Ovary (tissue), 9 donors: Measurements from ENCODE around the gene TMEM156. TPM values are rescaled to one million over a fixed set of nuclear protein-coding genes. Genes with fewer than 3 reads are reported as not detected.
"Not testable (repeated sequence)": the region's sequence is repeated elsewhere in the genome, so short reads cannot be mapped to it uniquely, and the experiment has no call there.

Source experiments
- DNase-seq, 5 donors: peaks; one replicate each; pipeline ENCODE4 v3.0.0-alpha.2; 2019 to 2020
- H3K27ac ChIP-seq, 2 donors: fragments of 200-600 bp; one replicate each; pipeline versions ENCODE4 v1.5.1 to v1.8.0; 2019 to 2022
- H3K27me3 ChIP-seq: fragments of 200-600 bp; one replicate; pipeline ENCODE4 v1.8.0; 2022
- H3K36me3 ChIP-seq: fragments of 200-600 bp; sonication (generic); one replicate; pipeline ENCODE4 v1.5.1; 2019
- H3K4me1 ChIP-seq: one replicate; pipeline ENCODE4 v1.8.1; 2013; ENCODE audit warnings: mild to moderate bottlenecking, moderate library complexity; ENCODE audit not compliant: insufficient read depth
- H3K4me3 ChIP-seq: fragments of 200-600 bp; sonication (generic); one replicate; pipeline ENCODE4 v1.5.1; 2017
- H3K9me3 ChIP-seq, 2 donors: fragments of 200-600 bp in 1 of 2; sonication (generic) in 1 of 2; one replicate each; pipeline versions ENCODE4 v1.5.1 to v1.8.1; 2013 to 2019; ENCODE audit warnings: mild to moderate bottlenecking in 1 of 2, moderate library complexity in 1 of 2
- EP300 ChIP-seq: sonication (generic); formaldehyde crosslinking; IDR thresholded peaks from one replicate; pipeline ENCODE4 v1.6.1; 2017; ENCODE audit warnings: antibody characterized with exemption
- POLR2A ChIP-seq: fragments of 450-650 bp; IDR thresholded peaks from one replicate; pipeline ENCODE4 v1.6.1; 2017; ENCODE audit warnings: antibody characterized with exemption, mild to moderate bottlenecking, moderate library complexity
- WGBS, 3 donors: extraction: QIAGEN DNeasy Blood & Tissue Kit in 1 of 3; methylation state at CpG; one replicate each; pipeline versions ENCODE4 v1.1.5 to v1.1.7; 2013 to 2017; 5-methylcytosine and 5-hydroxymethylcytosine counted together
- intact Hi-C, 4 donors: fragments of 100-400 bp; cut with DNase I; formaldehyde crosslinking; loops; one replicate each; pipeline versions ENCODE4 v1.11.0 to v1.15.1; 2022 to 2023
- polyA plus RNA-seq, 2 donors: library from polyadenylated mRNA; stranded (reverse); fragments of 200-250 nt in 1 of 2; fragments of 350-450 nt in 1 of 2; fragmentation: Illumina TruSeq in 1 of 2; extraction: RNeasy Lipid Tissue Mini Kit (QIAGEN cat#74804) in 1 of 2; gene quantifications; one replicate each; pipeline ENCODE4 v1.2.3, GENCODE V29; 2013 to 2014
- total RNA-seq, 7 donors: library from RNA; depleted of rRNA in 2 of 7; stranded (reverse); fragments of >200 nt in 2 of 7; fragmentation: NEBNext Ultra II Directional in 3 of 7; extraction: Animal tissue kit (Norgen Biotek cat#: 25700) in 3 of 7; gene quantifications; one replicate each; pipeline versions ENCODE4 v1.1.0 to v1.2.4, GENCODE V29; 2016 to 2023
- TF ChIP-seq, protein P1 (sequence below), 3 donors: fragments of 450-650 bp in 2 of 3; fragments of 200-600 bp in 1 of 3; IDR thresholded peaks; one replicate each; pipeline versions ENCODE4 v1.5.1 to v1.8.0; 2016 to 2022; ENCODE audit warnings: antibody characterized with exemption in 3 of 3, mild to moderate bottlenecking in 1 of 3
- donor health status: DM: no; HTN: no; CAD: no; lungs with moderate emphysema.
- donor health status: DM: no; HTN: no; CAD: no.
- donor health status: Bipolar disorder and iron deficiency.
- donor health status: DM: yes; HTN: yes; CAD: no.
- donor health status: DM: no; HTN: no; CAD: no.
- donor health status: DM: yes; HTN: yes; CAD: no.

TMEM156 gene
- total and polyA plus RNA-seq, 9 donors, result 0.04 to 1.5 (median 0.35) TPM; not detected in 3

DNA sequence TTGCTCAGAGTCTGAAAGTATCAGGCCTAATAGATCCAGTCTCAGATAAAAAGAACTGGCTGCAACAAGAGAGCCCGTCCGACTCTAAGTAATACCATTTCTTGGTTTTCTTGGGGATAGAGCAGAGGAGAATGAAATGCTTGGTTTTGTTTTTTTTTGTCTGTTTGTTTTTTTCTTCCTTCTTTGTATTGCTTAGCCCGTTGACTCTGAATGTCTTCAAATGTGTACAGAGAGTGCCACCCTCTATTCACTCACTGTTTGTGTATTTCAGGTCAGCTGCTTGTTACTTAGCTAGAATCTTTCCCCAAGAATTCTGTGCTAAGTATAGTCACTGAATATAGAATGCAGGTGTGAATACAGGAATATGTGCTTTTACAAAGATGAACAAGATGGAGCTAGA lies 5.7 kb upstream of the TMEM156 start:
- H3K27ac ChIP-seq, result no peak overlapping the region
- intact Hi-C loops, result no loop called here
- no peak overlapping the region for H3K4me3 ChIP-seq
- WGBS, 3 donors, result 48 to 65% (median 60%) methylated on average over 3 of the region's 3 CpGs
- H3K27me3 ChIP-seq, result no peaks in the 10 kb centered on the region
- no peaks in the 10 kb centered on the region for H3K36me3 ChIP-seq
- H3K9me3 ChIP-seq, result no peaks in the 10 kb centered on the region
- DNase-seq, result no peak
- TF ChIP-seq, protein P1, sequence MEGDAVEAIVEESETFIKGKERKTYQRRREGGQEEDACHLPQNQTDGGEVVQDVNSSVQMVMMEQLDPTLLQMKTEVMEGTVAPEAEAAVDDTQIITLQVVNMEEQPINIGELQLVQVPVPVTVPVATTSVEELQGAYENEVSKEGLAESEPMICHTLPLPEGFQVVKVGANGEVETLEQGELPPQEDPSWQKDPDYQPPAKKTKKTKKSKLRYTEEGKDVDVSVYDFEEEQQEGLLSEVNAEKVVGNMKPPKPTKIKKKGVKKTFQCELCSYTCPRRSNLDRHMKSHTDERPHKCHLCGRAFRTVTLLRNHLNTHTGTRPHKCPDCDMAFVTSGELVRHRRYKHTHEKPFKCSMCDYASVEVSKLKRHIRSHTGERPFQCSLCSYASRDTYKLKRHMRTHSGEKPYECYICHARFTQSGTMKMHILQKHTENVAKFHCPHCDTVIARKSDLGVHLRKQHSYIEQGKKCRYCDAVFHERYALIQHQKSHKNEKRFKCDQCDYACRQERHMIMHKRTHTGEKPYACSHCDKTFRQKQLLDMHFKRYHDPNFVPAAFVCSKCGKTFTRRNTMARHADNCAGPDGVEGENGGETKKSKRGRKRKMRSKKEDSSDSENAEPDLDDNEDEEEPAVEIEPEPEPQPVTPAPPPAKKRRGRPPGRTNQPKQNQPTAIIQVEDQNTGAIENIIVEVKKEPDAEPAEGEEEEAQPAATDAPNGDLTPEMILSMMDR (IDR thresholded peaks at IDR 0.05), result no peak
- no peak for TF ChIP-seq POLR2A
- TF ChIP-seq EP300, result no peak
- H3K4me1 ChIP-seq, result no peaks in the 10 kb centered on the region

DNA sequence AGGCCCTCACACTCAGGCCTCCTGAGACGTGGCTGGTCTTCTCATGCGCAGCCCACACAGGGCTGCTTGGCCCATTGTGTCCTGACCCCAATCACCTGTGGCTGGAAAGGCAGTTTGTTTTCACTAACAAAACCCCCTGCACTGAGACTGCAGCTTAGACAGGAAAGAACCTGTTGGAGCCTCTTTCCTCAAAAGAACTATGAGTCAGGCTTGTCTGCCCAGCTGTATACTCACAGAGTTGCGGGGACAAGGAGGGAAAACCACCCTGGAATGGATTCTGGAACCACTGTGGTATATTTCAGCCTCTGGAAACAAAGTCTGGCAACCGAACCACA lies 5.2 kb upstream of the TMEM156 start:
- Histone ChIP-seq H3K27ac (no peak overlapping the region), H3K4me3 (no peak overlapping the region), H3K4me1 (no peaks in the 10 kb centered on the region), H3K36me3 (no peaks in the 10 kb centered on the region), H3K9me3 (no peaks in the 10 kb centered on the region), H3K27me3 (no peaks in the 10 kb centered on the region)
- intact Hi-C loops, result no loop called here
- 58 to 86% (median 71%) methylated on average over 4 of the region's 4 CpGs for WGBS, 3 donors
- TF ChIP-seq POLR2A, result no peak
- no peak for TF ChIP-seq EP300
- TF ChIP-seq, protein P1 (IDR thresholded peaks at IDR 0.05), result no peak
- DNase-seq, result no peak

- no peak overlapping the region for H3K4me3 ChIP-seq
- H3K4me1 ChIP-seq, result no peaks in the 10 kb centered on the region
- no peak overlapping the region for H3K27ac ChIP-seq
- WGBS, 3 donors, result 78 to 86% (median 81%) methylated on average over 7 of the region's 7 CpGs
- DNase-seq, result no peak
- no peaks in the 10 kb centered on the region for H3K27me3 ChIP-seq
- intact Hi-C loops, result no loop called here
- no peaks in the 10 kb centered on the region for H3K36me3 ChIP-seq
- no peaks in the 10 kb centered on the region for H3K9me3 ChIP-seq
- TF ChIP-seq POLR2A, result no peak
- TF ChIP-seq, protein P1 (IDR thresholded peaks at IDR 0.05), result no peak
- no peak for TF ChIP-seq EP300
Measured at GRCh38 chr4:39036172-39036571, 4.0 kb upstream of the TMEM156 start.

- WGBS, 3 donors, result 85 to 91% (median 86%) methylated on average over 6 of the region's 6 CpGs
- H3K27ac ChIP-seq, result not testable (repeated sequence)
Measured at GRCh38 chr4:39031590-39032020, 604 bp downstream of the TMEM156 start.

GRCh38 chr4:39030725-39031124 lies 1.5 kb downstream of the TMEM156 start:
- Histone ChIP-seq H3K4me3 (no peak overlapping the region), H3K4me1 (no peaks in the 10 kb centered on the region), H3K27ac (no peak overlapping the region), H3K9me3 (no peaks in the 10 kb centered on the region), H3K36me3 (no peaks in the 10 kb centered on the region), H3K27me3 (no peaks in the 10 kb centered on the region)
- WGBS, 3 donors, result 80 to 89% (median 81%) methylated on average over 3 of the region's 3 CpGs
- TF ChIP-seq, protein P1 (IDR thresholded peaks at IDR 0.05), result no peak
- no peak for TF ChIP-seq POLR2A
- TF ChIP-seq EP300, result no peak
- no peak for DNase-seq
- intact Hi-C loops, result no loop called here

More at GRCh38 chr4:39031590-39032020, 604 bp downstream of the TMEM156 start:
- H3K27me3 ChIP-seq, DNase-seq, intact Hi-C loops, H3K36me3 ChIP-seq, H3K9me3 ChIP-seq, H3K4me1 ChIP-seq, H3K4me3 ChIP-seq: not testable (repeated sequence)
